SU-DHL-6 (cell line): ENCODE data around the gene CD151.

ENCODE experiments used
- H2AFZ ChIP-seq: fragments of 200-600 bp; sonication (generic); 2 replicates; pipeline ENCODE4 v1.6.1; 2014; ENCODE audit warnings: low read depth, mild to moderate bottlenecking, moderate library complexity, mixed read lengths, antibody characterized with exemption, low read length; ENCODE audit not compliant: severe bottlenecking
- H3F3A ChIP-seq: fragments of 200-600 bp; shearing (Covaris generic); 2 replicates; pipeline ENCODE4 v1.6.0; 2016; ENCODE audit warnings: antibody characterized with exemption, mild to moderate bottlenecking; ENCODE audit not compliant: insufficient read depth
- H3K27ac ChIP-seq: fragments of 200-600 bp; sonication (generic); 2 replicates; pipeline ENCODE4 v1.5.1; 2016; ENCODE audit warnings: low read depth, mild to moderate bottlenecking, low read length, moderate library complexity, mixed read lengths
- H3K27me3 ChIP-seq: fragments of 200-600 bp; sonication (generic), shearing (Covaris generic); 2 replicates; pipeline ENCODE4 v1.6.0; 2014; ENCODE audit warnings: mild to moderate bottlenecking, low read length
- H3K36me3 ChIP-seq: fragments of 200-600 bp; sonication (generic); 2 replicates; pipeline ENCODE4 v1.6.1; 2014; ENCODE audit warnings: mild to moderate bottlenecking, low read length, mixed read lengths
- H3K4me2 ChIP-seq: fragments of 300-600, 200-600 bp; shearing (Covaris generic), sonication (generic); 2 replicates; pipeline ENCODE4 v1.6.0; 2014; ENCODE audit warnings: low read length, low read depth, mild to moderate bottlenecking; ENCODE audit not compliant: poor library complexity, severe bottlenecking
- H3K4me3 ChIP-seq: fragments of 200-600 bp; sonication (generic); 2 replicates; pipeline ENCODE4 v1.5.1; 2014; ENCODE audit warnings: antibody characterized with exemption, low read length, mild to moderate bottlenecking, mixed read lengths; ENCODE audit not compliant: insufficient read depth, poor library complexity, severe bottlenecking
- H3K79me2 ChIP-seq: fragments of 200-600 bp; sonication (generic); 2 replicates; pipeline ENCODE4 v1.6.1; 2014; ENCODE audit warnings: mild to moderate bottlenecking, low read length, moderate library complexity; ENCODE audit not compliant: insufficient read depth
- H3K9ac ChIP-seq: fragments of 200-600 bp; sonication (generic); 2 replicates; pipeline ENCODE4 v1.7.0; 2014; ENCODE audit warnings: mild to moderate bottlenecking, low read length
- H3K9me2 ChIP-seq: fragments of 200-600 bp; sonication (generic); replicated peaks from 2 replicates; pipeline ENCODE4 v1.6.1; 2014; ENCODE audit warnings: low read length; ENCODE audit not compliant: insufficient read depth
- H3K9me3 ChIP-seq: fragments of 200-600 bp; sonication (generic); 2 replicates; pipeline ENCODE4 v1.6.1; 2014; ENCODE audit warnings: low read length, mixed read lengths; ENCODE audit not compliant: insufficient read depth
- H4K20me1 ChIP-seq: fragments of 200-600 bp; sonication (generic); 2 replicates; pipeline ENCODE4 v1.6.1; 2014; ENCODE audit warnings: low read depth, mild to moderate bottlenecking, antibody characterized with exemption, low read length, moderate library complexity, mixed read lengths
- CTCF ChIP-seq: fragments of 200-600 bp; sonication (generic); IDR thresholded peaks from one replicate; pipeline ENCODE4 v1.5.1; 2017; ENCODE audit warnings: antibody characterized with exemption, mild to moderate bottlenecking, low read length, moderate library complexity; ENCODE audit not compliant: insufficient read depth, poor library complexity, severe bottlenecking
- EZH2phosphoT487 ChIP-seq: fragments of 200-600 bp; sonication (generic), shearing (Covaris generic); conservative IDR thresholded peaks from 2 replicates; pipeline ENCODE4 v1.6.1; 2018; ENCODE audit warnings: mild to moderate bottlenecking, antibody characterized with exemption, low read length, moderate library complexity, mixed read lengths

Gene CD151

GRCh38 chr11:862696-863022 is 29.9 kb downstream of the CD151 start:
- no peak overlapping the region for H3K4me3 ChIP-seq
- H4K20me1 ChIP-seq, result no peaks in the 10 kb centered on the region
- no peaks in the 10 kb centered on the region for H3K36me3 ChIP-seq
- no peak overlapping the region for H3K9ac ChIP-seq
- no peaks in the 10 kb centered on the region for H3K27me3 ChIP-seq
- H3K79me2 ChIP-seq, result no peaks in the 10 kb centered on the region
- no peak overlapping the region for H3K27ac ChIP-seq
- no peak for TF ChIP-seq CTCF
- no peak for TF ChIP-seq EZH2phosphoT487
- no peaks in the 10 kb centered on the region for H3K9me2 ChIP-seq
- H3K4me2 ChIP-seq, result no peak overlapping the region
- H3F3A ChIP-seq, result no peaks in the 10 kb centered on the region
- no peaks in the 10 kb centered on the region for H3K9me3 ChIP-seq
- no peak overlapping the region for H2AFZ ChIP-seq

- Histone ChIP-seq H3K9ac (no peak overlapping the region), H3K9me3 (no peaks in the 10 kb centered on the region), H4K20me1 (no peaks in the 10 kb centered on the region), H3K27ac (no peak overlapping the region), H2AFZ (no peak overlapping the region), H3K79me2 (no peaks in the 10 kb centered on the region), H3K36me3 (no peaks in the 10 kb centered on the region), H3K9me2 (no peaks in the 10 kb centered on the region), H3F3A (no peaks in the 10 kb centered on the region), H3K27me3 (no peaks in the 10 kb centered on the region), H3K4me3 (no peak overlapping the region), H3K4me2 (no peak overlapping the region)
- no peak for TF ChIP-seq EZH2phosphoT487
- no peak for TF ChIP-seq CTCF
These were observed 30.5 kb downstream of the CD151 start for GRCh38 chr11:863023-863909.

GRCh38 chr11:863910-864827 is 31.4 kb downstream of the CD151 start:
- H3K27ac ChIP-seq, result no peak overlapping the region
- TF ChIP-seq CTCF, result no peak
- no peak for TF ChIP-seq EZH2phosphoT487
- H3K9me2 ChIP-seq, result no peaks in the 10 kb centered on the region
- H3K9me3 ChIP-seq, result no peaks in the 10 kb centered on the region
- no peaks in the 10 kb centered on the region for H3K79me2 ChIP-seq
- no peak overlapping the region for H3K4me2 ChIP-seq
- H4K20me1 ChIP-seq, result no peaks in the 10 kb centered on the region
- H3K27me3 ChIP-seq, result no peaks in the 10 kb centered on the region
- H3K36me3 ChIP-seq, result no peaks in the 10 kb centered on the region
- no peaks in the 10 kb centered on the region for H3F3A ChIP-seq
- H2AFZ ChIP-seq, result no peak overlapping the region
- no peak overlapping the region for H3K9ac ChIP-seq
- no peak overlapping the region for H3K4me3 ChIP-seq
